ENCODE data around the gene C2CD4C. TPM values are rescaled to one million over a fixed set of nuclear protein-coding genes. Genes with fewer than 3 reads are reported as not detected.

Gene C2CD4C
- polyA plus RNA-seq, 1 donor (not counting 4 experiments of a cell fraction or from before 2014, with no cell fraction given): 1.6 TPM

GRCh38 chr19:418761-419671 is 10.1 kb upstream of the C2CD4C start:
- Histone ChIP-seq H3K79me2 (ENCODE audit: control insufficient read depth, insufficient read depth, low read length) (no peaks in the 10 kb centered on the region), H3K4me1 (ENCODE audit: control insufficient read depth, extremely low read depth, insufficient read depth, low read length) (no peaks in the 10 kb centered on the region), H4K20me1 (ENCODE audit: control insufficient read depth, extremely low read depth, insufficient read depth, low read length) (no peaks in the 10 kb centered on the region), H3K27me3 (ENCODE audit: control insufficient read depth, extremely low read depth, insufficient read depth, low read length) (peaks cover 3% of the 10 kb centered on the region), H3K4me2 (ENCODE audit: control insufficient read depth, extremely low read depth, insufficient read depth, low read depth, low read length) (no peak overlapping the region), H2AFZ (ENCODE audit: control insufficient read depth, low read length) (no peak overlapping the region), H3K27ac (ENCODE audit: control insufficient read depth, insufficient read depth, low read length) (no peak overlapping the region), H3K4me3 (ENCODE audit: control insufficient read depth in 2 of 3, extremely low read depth in 1 of 3, insufficient read depth in 2 of 3, low read depth in 1 of 3, low read length in 3 of 3) (no peak overlapping the region), H3K9me3 (ENCODE audit: control insufficient read depth, low read depth, low read length) (no peaks in the 10 kb centered on the region), H3K9me1 (ENCODE audit: control insufficient read depth, extremely low read depth, insufficient read depth, low read length) (no peaks in the 10 kb centered on the region), H3K9ac (ENCODE audit: control insufficient read depth, extremely low read depth, insufficient read depth, low read length) (no peak overlapping the region), H3K36me3 (ENCODE audit: control insufficient read depth in 2 of 2, extremely low read depth in 1 of 2, insufficient read depth in 2 of 2, low read length in 2 of 2) (no peaks in the 10 kb centered on the region)
- dilution Hi-C loops (cut with MboI; ENCODE audit: extremely low pct_ligation_motif_present, low sequenced_read_pairs): no loop called here
- no peak for FAIRE-seq
- no peak for DNase-seq (ENCODE audit: low read depth, low spot score)
- TF ChIP-seq CTCF (optimal IDR thresholded peaks at IDR 0.05 in 1 of 3, IDR thresholded peaks at IDR 0.05 in 1 of 3, conservative IDR thresholded peaks at IDR 0.05 in 1 of 3; ENCODE audit: extremely low read depth in 1 of 3, insufficient read depth in 2 of 3, low read length in 3 of 3) (no peak), EZH2 (IDR thresholded peaks at IDR 0.05; ENCODE audit: low read length) (no peak)

GRCh38 chr19:416416-416815 is 7.5 kb upstream of the C2CD4C start:
- Histone ChIP-seq H3K4me2 (ENCODE audit: control insufficient read depth, extremely low read depth, insufficient read depth, low read depth, low read length) (no peak overlapping the region), H3K27me3 (ENCODE audit: control insufficient read depth, extremely low read depth, insufficient read depth, low read length) (peaks cover 16% of the 10 kb centered on the region), H3K27ac (ENCODE audit: control insufficient read depth, insufficient read depth, low read length) (no peak overlapping the region), H3K4me3 (ENCODE audit: control insufficient read depth in 2 of 3, extremely low read depth in 1 of 3, insufficient read depth in 2 of 3, low read depth in 1 of 3, low read length in 3 of 3) (no peak overlapping the region), H3K36me3 (ENCODE audit: control insufficient read depth in 2 of 2, extremely low read depth in 1 of 2, insufficient read depth in 2 of 2, low read length in 2 of 2) (no peaks in the 10 kb centered on the region), H2AFZ (ENCODE audit: control insufficient read depth, low read length) (no peak overlapping the region), H4K20me1 (ENCODE audit: control insufficient read depth, extremely low read depth, insufficient read depth, low read length) (no peaks in the 10 kb centered on the region), H3K9me1 (ENCODE audit: control insufficient read depth, extremely low read depth, insufficient read depth, low read length) (no peaks in the 10 kb centered on the region), H3K9ac (ENCODE audit: control insufficient read depth, extremely low read depth, insufficient read depth, low read length) (no peak overlapping the region), H3K9me3 (ENCODE audit: control insufficient read depth, low read depth, low read length) (no peaks in the 10 kb centered on the region), H3K79me2 (ENCODE audit: control insufficient read depth, insufficient read depth, low read length) (no peaks in the 10 kb centered on the region), H3K4me1 (ENCODE audit: control insufficient read depth, extremely low read depth, insufficient read depth, low read length) (no peaks in the 10 kb centered on the region)
- DNase-seq (ENCODE audit: low read depth, low spot score): no peak
- no peak for TF ChIP-seq EZH2 (IDR thresholded peaks at IDR 0.05; ENCODE audit: low read length)
- TF ChIP-seq CTCF (optimal IDR thresholded peaks at IDR 0.05 in 1 of 3, IDR thresholded peaks at IDR 0.05 in 1 of 3, conservative IDR thresholded peaks at IDR 0.05 in 1 of 3; ENCODE audit: extremely low read depth in 1 of 3, insufficient read depth in 2 of 3, low read length in 3 of 3): no peak
- dilution Hi-C loops (cut with MboI; ENCODE audit: extremely low pct_ligation_motif_present, low sequenced_read_pairs): no loop called here
- no peak for FAIRE-seq

All from keratinocyte (primary cell).